Fibroblast of lung (primary cell): ENCODE results near the gene CCDC112. TPM values are rescaled to one million over a fixed set of nuclear protein-coding genes. Genes with fewer than 3 reads are reported as not detected.

ENCODE experiments used
- DNase-seq, 2 donors: peaks; one replicate each; pipeline versions ENCODE4 v3.0.0 to v3.0.0-alpha.2; 2010; ENCODE audit warnings: low read depth in 2 of 2
- H2AFZ ChIP-seq: 2 replicates; pipeline ENCODE4 v1.5.1; 2012; ENCODE audit warnings: low read length, control low read depth, inconsistent platforms
- H3K27ac ChIP-seq: 2 replicates; pipeline ENCODE4 v1.5.1; 2011; ENCODE audit warnings: low read length, control low read depth; ENCODE audit not compliant: insufficient read depth
- H3K27me3 ChIP-seq: 2 replicates; pipeline ENCODE4 v1.5.1; 2011; ENCODE audit warnings: mild to moderate bottlenecking, low read length; ENCODE audit not compliant: control insufficient read depth, insufficient read depth
- H3K36me3 ChIP-seq: 2 replicates; pipeline ENCODE4 v1.5.1; 2011; ENCODE audit warnings: low read length; ENCODE audit not compliant: control insufficient read depth, insufficient read depth
- H3K4me1 ChIP-seq: 2 replicates; pipeline ENCODE4 v1.5.1; 2011; ENCODE audit warnings: low read length; ENCODE audit not compliant: control insufficient read depth, insufficient read depth; ENCODE audit errors: extremely low read depth
- H3K4me2 ChIP-seq: 2 replicates; pipeline ENCODE4 v1.5.1; 2011; ENCODE audit warnings: low read length, control low read depth; ENCODE audit not compliant: insufficient read depth; ENCODE audit errors: extremely low read depth
- H3K4me3 ChIP-seq, 4 experiments: fragments of 200-600 bp in 1 of 4; sonication (generic) in 1 of 4; replicated peaks in 1 of 4; 2 replicates each; pipeline ENCODE4 v1.5.1; 2011 to 2016; ENCODE audit warnings: low read length in 4 of 4, low read depth in 3 of 4, mild to moderate bottlenecking in 3 of 4, control low read depth in 2 of 4, inconsistent platforms in 1 of 4, mixed read lengths in 1 of 4; ENCODE audit not compliant: insufficient read depth in 1 of 4; ENCODE audit errors: control extremely low read depth in 1 of 4
- H3K79me2 ChIP-seq: 2 replicates; pipeline ENCODE4 v1.5.1; 2012; ENCODE audit warnings: mild to moderate bottlenecking, low read length, inconsistent platforms; ENCODE audit not compliant: control insufficient read depth, insufficient read depth
- H3K9ac ChIP-seq: 2 replicates; pipeline ENCODE4 v1.5.1; 2011; ENCODE audit warnings: mild to moderate bottlenecking, low read length, control low read depth; ENCODE audit not compliant: insufficient read depth
- H3K9me3 ChIP-seq: 2 replicates; pipeline ENCODE4 v1.5.1; 2012; ENCODE audit warnings: low read depth, low read length; ENCODE audit not compliant: control insufficient read depth, insufficient read depth
- H4K20me1 ChIP-seq: 2 replicates; pipeline ENCODE4 v1.5.1; 2011; ENCODE audit warnings: low read length; ENCODE audit not compliant: control insufficient read depth, insufficient read depth; ENCODE audit errors: extremely low read depth
- CTCF ChIP-seq, 2 donors: IDR thresholded peaks in 1 of 2; conservative IDR thresholded peaks in 1 of 2; 1 replicate in 1 of 2; 2 replicates in 1 of 2; pipeline ENCODE4 v1.5.1; 2011 to 2012; ENCODE audit warnings: low read length in 2 of 2, control low read depth in 1 of 2, inconsistent platforms in 1 of 2, low read depth in 1 of 2, mild to moderate bottlenecking in 1 of 2
- EZH2 ChIP-seq: IDR thresholded peaks from 2 replicates; pipeline ENCODE4 v1.5.1; 2012; ENCODE audit warnings: low read length, control low read depth, mild to moderate bottlenecking; ENCODE audit errors: missing control alignments
- polyA plus RNA-seq, 2 donors: library from polyadenylated mRNA; depleted of rRNA in 1 of 2; stranded (reverse) in 1 of 2; unstranded in 1 of 2; fragments of >200 nt; gene quantifications; 2 replicates each; pipeline ENCODE4 v1.2.1, GENCODE V29; 2011 to 2012; ENCODE audit warnings: missing spikeins in 1 of 2
- total RNA-seq: library from RNA; depleted of rRNA; stranded (reverse); fragments of >200 nt; gene quantifications from 2 replicates; pipeline ENCODE4 v1.2.1, GENCODE V29; 2014

Gene CCDC112
- total and polyA plus RNA-seq, 2 donors (not counting 1 experiment from before 2014, with no cell fraction given) = 5.7 to 13.7 TPM

DNA sequence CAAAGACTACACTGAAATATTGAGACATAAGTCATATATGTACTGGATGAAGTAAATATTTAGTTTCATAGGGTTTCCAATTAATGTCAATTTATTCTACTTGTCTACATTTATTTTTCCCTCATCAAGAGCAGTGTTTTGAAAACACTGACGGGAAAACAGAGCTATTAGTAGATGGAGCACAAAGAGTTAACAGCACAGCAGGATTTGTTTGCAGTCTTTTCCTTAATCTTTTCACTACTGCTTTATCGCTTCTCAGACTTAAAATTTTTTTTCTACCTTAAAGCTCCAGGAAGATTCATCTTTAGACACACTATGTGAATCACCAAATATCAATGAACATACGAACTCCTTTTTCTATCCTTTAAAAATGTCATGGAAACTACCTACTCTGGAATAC is 59.4 kb downstream of the CCDC112 start:
- no peaks in the 10 kb centered on the region for H3K27me3 ChIP-seq
- no peak overlapping the region for H3K4me3 ChIP-seq
- H3K79me2 ChIP-seq = no peaks in the 10 kb centered on the region
- no peak overlapping the region for H3K9ac ChIP-seq
- H3K4me2 ChIP-seq = no peak overlapping the region
- DNase-seq = no peak
- H3K4me1 ChIP-seq = no peaks in the 10 kb centered on the region
- no peak overlapping the region for H2AFZ ChIP-seq
- no peaks in the 10 kb centered on the region for H3K36me3 ChIP-seq
- H4K20me1 ChIP-seq = no peaks in the 10 kb centered on the region
- no peaks in the 10 kb centered on the region for H3K9me3 ChIP-seq
- no peak overlapping the region for H3K27ac ChIP-seq
- TF ChIP-seq EZH2 (no peak), CTCF (conservative IDR thresholded peaks at IDR 0.05 in 1 of 2, IDR thresholded peaks at IDR 0.05 in 1 of 2; ENCODE audit: low read depth in 1 of 2, low read length in 2 of 2) (no peak)

- TF ChIP-seq EZH2 (no peak), CTCF (conservative IDR thresholded peaks at IDR 0.05 in 1 of 2, IDR thresholded peaks at IDR 0.05 in 1 of 2; ENCODE audit: low read depth in 1 of 2, low read length in 2 of 2) (no peak)
- Histone ChIP-seq H3K9me3 (no peaks in the 10 kb centered on the region), H3K9ac (no peak overlapping the region), H3K4me1 (no peaks in the 10 kb centered on the region), H3K27me3 (no peaks in the 10 kb centered on the region), H3K4me2 (no peak overlapping the region), H3K36me3 (no peaks in the 10 kb centered on the region), H3K4me3 (no peak overlapping the region), H4K20me1 (no peaks in the 10 kb centered on the region), H3K27ac (no peak overlapping the region), H2AFZ (no peak overlapping the region), H3K79me2 (no peaks in the 10 kb centered on the region)
- no peak for DNase-seq
These were observed 59.9 kb downstream of the CCDC112 start for GRCh38 chr5:115236599-115236998.

DNA sequence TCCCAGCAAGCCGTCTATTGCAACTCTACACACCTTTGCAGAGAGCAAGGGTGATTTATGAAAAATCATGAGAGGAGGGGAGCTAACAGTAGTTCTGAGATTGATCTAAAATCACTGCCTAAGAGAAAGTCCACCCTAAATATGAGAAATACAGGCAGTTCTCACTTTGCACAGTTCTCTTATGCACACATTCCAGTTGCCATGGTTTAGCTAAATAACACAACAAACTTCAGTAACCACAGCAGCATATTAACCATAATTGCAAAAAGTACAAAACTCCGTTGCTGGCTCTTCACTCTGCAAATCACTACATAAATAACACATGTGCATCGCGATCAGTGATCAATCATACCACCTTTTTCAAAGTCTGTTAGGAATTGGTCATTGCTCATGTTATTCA is 64.9 kb downstream of the CCDC112 start:
- H4K20me1 ChIP-seq = no peaks in the 10 kb centered on the region
- H3K27ac ChIP-seq = no peak overlapping the region
- peak in 1 of 2 donors; percentile 4 for DNase-seq
- H3K79me2 ChIP-seq = no peaks in the 10 kb centered on the region
- no peaks in the 10 kb centered on the region for H3K36me3 ChIP-seq
- TF ChIP-seq CTCF (conservative IDR thresholded peaks at IDR 0.05 in 1 of 2, IDR thresholded peaks at IDR 0.05 in 1 of 2; ENCODE audit: low read depth in 1 of 2, low read length in 2 of 2) (no peak), EZH2 (no peak)
- H3K9ac ChIP-seq = no peak overlapping the region
- H3K4me3 ChIP-seq = no peak overlapping the region
- no peaks in the 10 kb centered on the region for H3K9me3 ChIP-seq
- no peaks in the 10 kb centered on the region for H3K27me3 ChIP-seq
- no peaks in the 10 kb centered on the region for H3K4me1 ChIP-seq
- no peak overlapping the region for H3K4me2 ChIP-seq
- H2AFZ ChIP-seq = no peak overlapping the region
